Activated CD4-positive, alpha-beta T cell treated with anti-CD3 and anti-CD28 coated beads for 1 hour (primary cell): Measurements from ENCODE around the gene SLC1A2.
A peak's percentile ranks its signal among the peaks of the same experiment; 100 is the strongest.

Experiments
- DNase-seq: peaks from one replicate; pipeline ENCODE4 v3.0.0-alpha.2; 2020

The SLC1A2 gene

GRCh38 chr11:35293699-35294098 lies 125.7 kb downstream of the SLC1A2 start:
- no peak for DNase-seq

- no peak for DNase-seq
Measured at GRCh38 chr11:35293035-35293434, 126.3 kb downstream of the SLC1A2 start.

- no peak for DNase-seq
Measured at GRCh38 chr11:35292279-35292678, 127.1 kb downstream of the SLC1A2 start.

- DNase-seq = no peak
Measured at GRCh38 chr11:35290876-35291275, 128.5 kb downstream of the SLC1A2 start.

- no peak for DNase-seq
Measured at GRCh38 chr11:35289821-35290220, 129.5 kb downstream of the SLC1A2 start.

- no peak for DNase-seq
Measured at GRCh38 chr11:35288817-35289541, 130.4 kb downstream of the SLC1A2 start.

GRCh38 chr11:35288309-35288708 lies 131.0 kb downstream of the SLC1A2 start:
- no peak for DNase-seq

GRCh38 chr11:35287344-35287890 lies 131.9 kb downstream of the SLC1A2 start:
- no peak for DNase-seq

GRCh38 chr11:35286126-35286525 lies 133.2 kb downstream of the SLC1A2 start:
- no peak for DNase-seq

GRCh38 chr11:35285471-35285870 lies 133.9 kb downstream of the SLC1A2 start:
- no peak for DNase-seq

- DNase-seq = no peak
Measured at GRCh38 chr11:35282221-35282882, 137.0 kb downstream of the SLC1A2 start.

- DNase-seq = no peak
Measured at GRCh38 chr11:35281169-35281688, 138.1 kb downstream of the SLC1A2 start.

GRCh38 chr11:35280727-35281126 lies 138.6 kb downstream of the SLC1A2 start:
- no peak for DNase-seq

- DNase-seq = no peak
Measured at GRCh38 chr11:35277827-35278226, 141.5 kb downstream of the SLC1A2 start.

GRCh38 chr11:35276396-35277145 lies 142.8 kb downstream of the SLC1A2 start:
- no peak for DNase-seq

GRCh38 chr11:35275786-35276170 lies 143.6 kb downstream of the SLC1A2 start:
- no peak for DNase-seq

GRCh38 chr11:35274909-35275785 lies 144.2 kb downstream of the SLC1A2 start:
- DNase-seq = no peak

- DNase-seq = peak; percentile 12
Measured at GRCh38 chr11:35272391-35272902, 146.9 kb downstream of the SLC1A2 start.

- DNase-seq = no peak
Measured at GRCh38 chr11:35271031-35271430, 148.3 kb downstream of the SLC1A2 start.

GRCh38 chr11:35270342-35270741 lies 149.0 kb downstream of the SLC1A2 start:
- no peak for DNase-seq

- DNase-seq = no peak
Measured at GRCh38 chr11:35267504-35267903, 151.9 kb downstream of the SLC1A2 start.
